GM12878 (cell line): ENCODE measurements around the gene TMEM18. TPM values are rescaled to one million over a fixed set of nuclear protein-coding genes. Genes with fewer than 3 reads are reported as not detected.
A peak's percentile ranks its signal among the peaks of the same experiment; 100 is the strongest.

Experiments
- ATAC-seq: fragments of 200-7000 bp; cut with Tn5 transposase; 3 replicates; pipeline ENCODE4 v1.9.1; 2020; ENCODE audit warnings: mild to moderate bottlenecking, moderate library complexity
- BruUV-seq: library from RNA; stranded (reverse); fragments of 400-500 nt; replicated peaks from 2 replicates; lab custom pipeline; 2021; lab: Mats Ljungman, UMichigan
- CTCF ChIA-PET: fragments of 300-600 bp; sonication (Branson Sonifier 250); formaldehyde crosslinking; extraction: SDS; loops from one replicate; lab custom pipeline; 2021; ENCODE audit warnings: inconsistent platforms; lab: Yijun Ruan, JAX
- POLR2A ChIA-PET: fragments of 350-600 bp; formaldehyde crosslinking; extraction: SDS; loops from one replicate; lab custom pipeline; 2021; ENCODE audit warnings: inconsistent platforms; lab: Charles Lee
- RAD21 ChIA-PET: fragments of 300-600 bp; sonication (Branson Sonifier 250); formaldehyde crosslinking; loops from one replicate; lab custom pipeline; 2023; ENCODE audit warnings: antibody characterized with exemption; ENCODE audit not compliant: unreplicated experiment; lab: Charles Lee
- SMC1A ChIA-PET: fragments of 300-600 bp; sonication (Branson Sonifier 250); formaldehyde crosslinking; loops from one replicate; lab custom pipeline; 2023; ENCODE audit not compliant: unreplicated experiment, uncharacterized antibody; lab: Charles Lee
- DNase-seq: peaks from one replicate; pipeline ENCODE4 v3.0.0-alpha.2; 2011; ENCODE audit warnings: low read depth, low spot score
- FAIRE-seq: peaks from 3 replicates; lab custom pipeline; 2011; peaks lifted over from hg19 to GRCh38; lab: Jason Lieb, UNC
- H2AFZ ChIP-seq: 2 replicates; pipeline ENCODE4 v1.6.0; 2011; ENCODE audit warnings: low read depth, low read length, control low read depth; ENCODE audit not compliant: control insufficient read depth
- H3K27ac ChIP-seq: 2 replicates; pipeline ENCODE4 v1.5.1; 2011; ENCODE audit warnings: control low read depth; ENCODE audit not compliant: control insufficient read depth, insufficient read depth
- H3K27me3 ChIP-seq, 2 experiments: replicated peaks in 1 of 2; 2 replicates each; pipeline versions ENCODE4 v1.6.0 to v1.6.1; 2011; ENCODE audit warnings: low read length in 1 of 2; ENCODE audit not compliant: control insufficient read depth in 2 of 2, insufficient read depth in 2 of 2
- H3K36me3 ChIP-seq, 2 experiments: 2 replicates each; pipeline ENCODE4 v1.5.1; 2011; ENCODE audit warnings: low read length in 1 of 2; ENCODE audit not compliant: control insufficient read depth in 2 of 2, insufficient read depth in 2 of 2
- H3K4me1 ChIP-seq: 2 replicates; pipeline ENCODE4 v1.6.1; 2011; ENCODE audit warnings: mild to moderate bottlenecking, low read length, moderate library complexity, mixed read lengths; ENCODE audit not compliant: control insufficient read depth, insufficient read depth
- H3K4me2 ChIP-seq: 2 replicates; pipeline ENCODE4 v1.6.0; 2011; ENCODE audit warnings: control low read depth; ENCODE audit not compliant: control insufficient read depth, insufficient read depth
- H3K4me3 ChIP-seq: fragments of 200-600 bp; sonication (generic); 2 replicates; pipeline ENCODE4 v1.5.1; 2016
- H3K79me2 ChIP-seq: 2 replicates; pipeline ENCODE4 v1.6.0; 2011; ENCODE audit warnings: low read length; ENCODE audit not compliant: control insufficient read depth, insufficient read depth
- H3K9ac ChIP-seq: 2 replicates; pipeline ENCODE4 v1.8.0; 2011; ENCODE audit warnings: low read length, control low read depth, mixed read lengths; ENCODE audit not compliant: control insufficient read depth, insufficient read depth
- H3K9me3 ChIP-seq: replicated peaks from 3 replicates; pipeline ENCODE4 v1.5.1; 2011; ENCODE audit warnings: mild to moderate bottlenecking, low read length; ENCODE audit not compliant: control insufficient read depth, insufficient read depth
- H4K20me1 ChIP-seq: 2 replicates; pipeline ENCODE4 v1.6.0; 2011; ENCODE audit not compliant: control insufficient read depth, insufficient read depth
- ATF2 ChIP-seq: IDR thresholded peaks from 2 replicates; pipeline ENCODE4 v1.6.1; 2012; ENCODE audit warnings: low read length, inconsistent platforms
- ATF7 ChIP-seq: fragments of 450-650 bp; IDR thresholded peaks from 2 replicates; pipeline ENCODE4 v1.6.1; 2016; ENCODE audit warnings: low read depth, mild to moderate bottlenecking
- HDGF ChIP-seq: fragments of 450-650 bp; IDR thresholded peaks from 2 replicates; pipeline ENCODE4 v1.6.1; 2016; ENCODE audit warnings: antibody characterized with exemption
- IKZF1 ChIP-seq: fragments of 450-650 bp; conservative IDR thresholded peaks from 2 replicates; pipeline ENCODE4 v1.6.1; 2017; ENCODE audit warnings: antibody characterized with exemption, mild to moderate bottlenecking
- IRF5 ChIP-seq: fragments of 450-650 bp; IDR thresholded peaks from 2 replicates; pipeline ENCODE4 v1.6.1; 2017; ENCODE audit warnings: borderline replicate concordance
- KDM1A ChIP-seq: fragments of 200-600 bp; sonication (generic); IDR thresholded peaks from 2 replicates; pipeline ENCODE4 v1.6.1; 2016; ENCODE audit warnings: borderline replicate concordance
- MAX ChIP-seq: IDR thresholded peaks from 2 replicates; pipeline ENCODE4 v1.6.1; 2012; ENCODE audit warnings: low read depth, low read length, improper control_type of control experiment
- MLLT1 ChIP-seq: fragments of 450-650 bp; IDR thresholded peaks from 2 replicates; pipeline ENCODE4 v1.6.1; 2016; ENCODE audit warnings: mild to moderate bottlenecking
- NBN ChIP-seq: fragments of 450-650 bp; IDR thresholded peaks from 2 replicates; pipeline ENCODE4 v1.6.1; 2016
- RAD21 ChIP-seq: IDR thresholded peaks from 2 replicates; pipeline ENCODE4 v1.6.1; 2011; ENCODE audit warnings: mild to moderate bottlenecking, low read depth, low read length, moderate library complexity; ENCODE audit not compliant: insufficient read depth
- RB1 ChIP-seq: fragments of 450-650 bp; formaldehyde crosslinking; IDR thresholded peaks from 2 replicates; pipeline ENCODE4 v1.6.1; 2017; ENCODE audit warnings: mild to moderate bottlenecking, borderline replicate concordance
- RELB ChIP-seq: fragments of 450-650 bp; IDR thresholded peaks from 2 replicates; pipeline ENCODE4 v1.6.1; 2017; ENCODE audit warnings: low read depth, mild to moderate bottlenecking, moderate library complexity
- STAT1 ChIP-seq: fragments of 450-650 bp; conservative IDR thresholded peaks from 2 replicates; pipeline ENCODE4 v1.6.1; 2014; ENCODE audit warnings: antibody characterized with exemption, mild to moderate bottlenecking
- TCF7 ChIP-seq: IDR thresholded peaks from 2 replicates; pipeline ENCODE4 v1.6.1; 2014; ENCODE audit warnings: antibody characterized with exemption, borderline replicate concordance
- WRNIP1 ChIP-seq: IDR thresholded peaks from 2 replicates; pipeline ENCODE4 v1.6.1; 2011; ENCODE audit warnings: low read depth, low read length, improper control_type of control experiment, borderline replicate concordance
- WGBS: methylation state at CpG from one replicate; pipeline ENCODE4 v1.1.6; 2016; ENCODE audit warnings: low lambda C conversion rate; ENCODE audit not compliant: insufficient replicate concordance, insufficient coverage; ENCODE audit errors: missing lambda C conversion rate; 5-methylcytosine and 5-hydroxymethylcytosine counted together
- in situ Hi-C: fragments of 300-500 bp; cut with MboI; formaldehyde crosslinking; loops from 9 replicates; pipeline ENCODE4 v1.14.3; 2018; ENCODE audit warnings: mixed read lengths
- intact Hi-C: fragments of 100-400 bp; cut with micrococcal nuclease; formaldehyde crosslinking; loops from one replicate; pipeline ENCODE4 v1.14.2; 2022; ENCODE audit not compliant: unreplicated experiment
- polyA plus RNA-seq, 11 experiments: library from polyadenylated mRNA; depleted of rRNA in 4 of 11; unstranded in 6 of 11; stranded (reverse) in 5 of 11; fragments of >200 nt; fragmentation: Nextera tagmentation in 4 of 11; fragmentation: Illumina TruSeq in 1 of 11; extraction: Ambion mirVana in 4 of 11; extraction: Trizol in 1 of 11; gene quantifications; 1 replicate in 1 of 11; 2 replicates in 10 of 11; pipeline versions ENCODE4 v1.2.1 to v1.2.3, GENCODE V29; 2011 to 2016; ENCODE audit warnings: inconsistent platforms in 2 of 11, missing spikeins in 2 of 11, low read depth in 1 of 11
- total RNA-seq, 4 experiments: library from RNA; depleted of rRNA in 3 of 4; stranded (reverse); fragments of >200 nt in 3 of 4; fragmentation: Illumina TruSeq in 1 of 4; extraction: Trizol in 1 of 4; gene quantifications; 2 replicates each; pipeline versions ENCODE4 v1.2.1 to v1.2.3, GENCODE V29; 2013 to 2021

Gene TMEM18
- total and polyA plus RNA-seq, 10 of the 15 experiments (the other 5 are each of a cell fraction or from before 2014, with no cell fraction given): 11.2 to 56.3 (median 26.0) TPM

- POLR2A ChIA-PET: no interaction called here
- Histone ChIP-seq H3K27me3 (no peaks in the 10 kb centered on the region), H3K9me3 (no peaks in the 10 kb centered on the region), H3K4me1 (peaks cover 11% of the 10 kb centered on the region), H2AFZ (peak overlapping the region; percentile 26; the same call in 1 of the 2 replicates), H3K36me3 (no peaks in the 10 kb centered on the region), H3K9ac (no peak overlapping the region), H3K4me3 (no peak overlapping the region), H3K79me2 (no peaks in the 10 kb centered on the region), H4K20me1 (no peaks in the 10 kb centered on the region), H3K27ac (no peak overlapping the region), H3K4me2 (no peak overlapping the region)
- peak; percentile 99 for ATAC-seq
- DNase-seq: peak; percentile 86
- CTCF ChIA-PET: interaction anchor here (0.8 to 3.1 kb wide), 11 partner anchors 8 to 1055 kb away, joined by 3 to 32 read pairs (median 4); no protein-coding TSS in a partner anchor
- RAD21 ChIA-PET: interaction anchor here (0.9 to 3.1 kb wide), 7 partner anchors 8 to 836 kb away, joined by 3 to 20 read pairs (median 3); no protein-coding TSS in a partner anchor
- intact Hi-C loops (loop anchor here (1.0 to 10.0 kb wide), 5 partner anchors 13 to 832 kb away; no protein-coding TSS in a partner anchor), in situ Hi-C loops (no loop called here)
- WGBS: 23% methylated on average over 17 of the region's 17 CpGs
- peak; percentile 98 for FAIRE-seq
- SMC1A ChIA-PET: interaction anchor here (0.6 to 2.9 kb wide), 7 partner anchors 10 to 838 kb away, joined by 3 to 26 read pairs (median 5); no protein-coding TSS in a partner anchor
- no TSS peak for BruUV-seq
- TF ChIP-seq ATF7: 0 out of 2 replicates have a peak, but pooled peaks have one; percentile 42
- no peak for TF ChIP-seq STAT1
- peak; percentile 66; the same call in 1 of the 2 replicates for TF ChIP-seq RB1
- TF ChIP-seq RAD21: peak; percentile 89
- no peak for TF ChIP-seq WRNIP1
- peak; percentile 89 for TF ChIP-seq MLLT1
- TF ChIP-seq KDM1A: no peak
- no peak for TF ChIP-seq MAX
- TF ChIP-seq RELB: peak; percentile 23; the same call in 1 of the 2 replicates
- TF ChIP-seq NBN: peak; percentile 53; the same call in 1 of the 2 replicates
- no peak for TF ChIP-seq IRF5
- no peak for TF ChIP-seq HDGF
- peak; percentile 47; the same call in 1 of the 2 replicates for TF ChIP-seq ATF2
- TF ChIP-seq IKZF1: peak; percentile 63; the same call in 1 of the 2 replicates
- no peak for TF ChIP-seq TCF7
Observed at GRCh38 chr2:714005-714741, 37.0 kb upstream of the TMEM18 start.
